ENCODE results near the gene SPATA2L. TPM values are rescaled to one million over a fixed set of nuclear protein-coding genes. Genes with fewer than 3 reads are reported as not detected.

SPATA2L gene
- polyA plus RNA-seq, 1 of the 3 experiments (the other 2 are of a cell fraction) = 8.6 TPM

GRCh38 chr16:89748076-89748475, 46.6 kb upstream of the SPATA2L start:
- Histone ChIP-seq H3K27me3 (ENCODE audit: insufficient read depth) (no peaks in the 10 kb centered on the region), H3F3A (replicated peaks; ENCODE audit: insufficient read depth) (no peaks in the 10 kb centered on the region), H3K4me2 (no peak overlapping the region), H3K9me3 (no peaks in the 10 kb centered on the region), H3K36me3 (replicated peaks in 1 of 2; ENCODE audit: control insufficient read depth in 1 of 2, insufficient read depth in 2 of 2, low read length in 1 of 2) (peaks cover 0 to 10% of the 10 kb centered on the region in 2 experiments), H2AFZ (ENCODE audit: low read depth) (no peak overlapping the region), H3K79me2 (ENCODE audit: insufficient read depth) (peaks cover under 1% of the 10 kb centered on the region; the same call in 1 of the 2 replicates), H4K20me1 (ENCODE audit: insufficient read depth) (no peaks in the 10 kb centered on the region), H3K4me1 (ENCODE audit: control insufficient read depth in 1 of 2, insufficient read depth in 2 of 2, low read depth in 1 of 2, low read length in 1 of 2) (no peaks in the 10 kb centered on the region; a peak in 1 of 4 replicates), H3K27ac (ENCODE audit: low read depth in 2 of 2, low read length in 1 of 2) (no peak overlapping the region), H3K4me3 (ENCODE audit: low read depth in 2 of 2, low read length in 1 of 2) (no peak overlapping the region), H3K9me2 (no peaks in the 10 kb centered on the region), H3K9ac (no peak overlapping the region)
- 91% methylated on average over 9 of the region's 9 CpGs for WGBS (ENCODE audit: low lambda C conversion rate)
- POLR2A ChIA-PET = no interaction called here
- TF ChIP-seq GATA2 (CRISPR knock-in tag; IDR thresholded peaks at IDR 0.05) (no peak), JUND (IDR thresholded peaks at IDR 0.05) (no peak), TEAD4 (IDR thresholded peaks at IDR 0.05; ENCODE audit: borderline replicate concordance, insufficient read depth) (no peak), FOXM1 (IDR thresholded peaks at IDR 0.05; ENCODE audit: low read depth) (no peak), PBX3 (IDR thresholded peaks at IDR 0.05) (no peak), FOSL2 (IDR thresholded peaks at IDR 0.05; ENCODE audit: borderline replicate concordance, low read depth) (no peak), POLR2AphosphoS5 (IDR thresholded peaks at IDR 0.05; ENCODE audit: low read depth, low read length) (no peak), NFIC (IDR thresholded peaks at IDR 0.05; ENCODE audit: borderline replicate concordance) (no peak), SIN3A (IDR thresholded peaks at IDR 0.05; ENCODE audit: borderline replicate concordance, low read depth, low read length) (no peak)
- TF ChIP-seq, protein P1, sequence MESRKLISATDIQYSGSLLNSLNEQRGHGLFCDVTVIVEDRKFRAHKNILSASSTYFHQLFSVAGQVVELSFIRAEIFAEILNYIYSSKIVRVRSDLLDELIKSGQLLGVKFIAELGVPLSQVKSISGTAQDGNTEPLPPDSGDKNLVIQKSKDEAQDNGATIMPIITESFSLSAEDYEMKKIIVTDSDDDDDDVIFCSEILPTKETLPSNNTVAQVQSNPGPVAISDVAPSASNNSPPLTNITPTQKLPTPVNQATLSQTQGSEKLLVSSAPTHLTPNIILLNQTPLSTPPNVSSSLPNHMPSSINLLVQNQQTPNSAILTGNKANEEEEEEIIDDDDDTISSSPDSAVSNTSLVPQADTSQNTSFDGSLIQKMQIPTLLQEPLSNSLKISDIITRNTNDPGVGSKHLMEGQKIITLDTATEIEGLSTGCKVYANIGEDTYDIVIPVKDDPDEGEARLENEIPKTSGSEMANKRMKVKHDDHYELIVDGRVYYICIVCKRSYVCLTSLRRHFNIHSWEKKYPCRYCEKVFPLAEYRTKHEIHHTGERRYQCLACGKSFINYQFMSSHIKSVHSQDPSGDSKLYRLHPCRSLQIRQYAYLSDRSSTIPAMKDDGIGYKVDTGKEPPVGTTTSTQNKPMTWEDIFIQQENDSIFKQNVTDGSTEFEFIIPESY (IDR thresholded peaks at IDR 0.05; ENCODE audit: borderline replicate concordance, low read depth) = no peak
- TF ChIP-seq, protein P2, sequence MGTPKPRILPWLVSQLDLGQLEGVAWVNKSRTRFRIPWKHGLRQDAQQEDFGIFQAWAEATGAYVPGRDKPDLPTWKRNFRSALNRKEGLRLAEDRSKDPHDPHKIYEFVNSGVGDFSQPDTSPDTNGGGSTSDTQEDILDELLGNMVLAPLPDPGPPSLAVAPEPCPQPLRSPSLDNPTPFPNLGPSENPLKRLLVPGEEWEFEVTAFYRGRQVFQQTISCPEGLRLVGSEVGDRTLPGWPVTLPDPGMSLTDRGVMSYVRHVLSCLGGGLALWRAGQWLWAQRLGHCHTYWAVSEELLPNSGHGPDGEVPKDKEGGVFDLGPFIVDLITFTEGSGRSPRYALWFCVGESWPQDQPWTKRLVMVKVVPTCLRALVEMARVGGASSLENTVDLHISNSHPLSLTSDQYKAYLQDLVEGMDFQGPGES (IDR thresholded peaks at IDR 0.05; ENCODE audit: low read depth, low read length) = no peak
- TF ChIP-seq, protein P3, sequence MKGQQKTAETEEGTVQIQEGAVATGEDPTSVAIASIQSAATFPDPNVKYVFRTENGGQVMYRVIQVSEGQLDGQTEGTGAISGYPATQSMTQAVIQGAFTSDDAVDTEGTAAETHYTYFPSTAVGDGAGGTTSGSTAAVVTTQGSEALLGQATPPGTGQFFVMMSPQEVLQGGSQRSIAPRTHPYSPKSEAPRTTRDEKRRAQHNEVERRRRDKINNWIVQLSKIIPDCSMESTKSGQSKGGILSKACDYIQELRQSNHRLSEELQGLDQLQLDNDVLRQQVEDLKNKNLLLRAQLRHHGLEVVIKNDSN (IDR thresholded peaks at IDR 0.05; ENCODE audit: borderline replicate concordance, low read depth) = no peak
- DNase-seq = no peak
- CTCF ChIA-PET = interaction anchor here (1.0 to 14.5 kb wide), 3 partner anchors 44 to 113 kb away, joined by 3 to 162 read pairs (median 4); no protein-coding TSS in a partner anchor

DNA sequence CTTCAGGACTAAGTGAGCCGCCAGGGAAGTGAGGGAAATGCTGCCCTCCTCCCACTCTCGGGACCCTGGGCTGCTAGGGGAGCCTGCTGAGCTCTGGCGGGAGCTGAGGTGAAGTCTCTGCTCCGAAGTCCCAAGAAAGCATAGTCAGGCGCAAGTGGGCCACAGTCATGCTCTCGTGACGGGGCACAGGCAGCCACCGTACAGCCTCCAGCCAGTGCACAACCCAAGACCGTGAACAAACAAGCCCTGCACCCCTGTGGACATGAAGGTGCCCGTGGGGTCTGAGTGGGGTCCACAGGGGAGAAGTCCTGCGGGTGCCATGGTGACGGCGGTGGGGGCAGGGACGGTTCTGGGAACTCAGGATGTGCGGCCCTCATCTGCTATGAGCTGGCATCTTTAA, 44.5 kb upstream of the SPATA2L start:
- CTCF ChIA-PET = interaction anchor here (1.2 to 14.5 kb wide), 2 partner anchors 48 to 115 kb away, joined by 6 to 162 read pairs; no protein-coding TSS in a partner anchor
- no peak for TF ChIP-seq POLR2AphosphoS5 (IDR thresholded peaks at IDR 0.05; ENCODE audit: low read depth, low read length)
- no peak for TF ChIP-seq USF2 (IDR thresholded peaks at IDR 0.05; ENCODE audit: borderline replicate concordance, low read depth, low read length)
- TF ChIP-seq, protein P2 (IDR thresholded peaks at IDR 0.05; ENCODE audit: low read depth, low read length) = no peak
- TF ChIP-seq GATA2 (CRISPR knock-in tag; IDR thresholded peaks at IDR 0.05) = no peak
- TF ChIP-seq FOSL2 (IDR thresholded peaks at IDR 0.05; ENCODE audit: borderline replicate concordance, low read depth) = no peak
- TF ChIP-seq EP300 (IDR thresholded peaks at IDR 0.05; ENCODE audit: borderline replicate concordance in 1 of 2, low read depth in 1 of 2, low read length in 1 of 2) = no peak
- TF ChIP-seq EZH2phosphoT487 (IDR thresholded peaks at IDR 0.05; ENCODE audit: borderline replicate concordance, low read depth) = no peak

More for the DNA sequence above, 44.5 kb upstream of the SPATA2L start:
- no peak overlapping the region for H2AFZ ChIP-seq (ENCODE audit: low read depth)
- H3K79me2 ChIP-seq (ENCODE audit: insufficient read depth) = no peaks in the 10 kb centered on the region
- no peaks in the 10 kb centered on the region for H3K27me3 ChIP-seq (ENCODE audit: insufficient read depth)
- no peak overlapping the region for H3K27ac ChIP-seq (ENCODE audit: low read depth in 2 of 2, low read length in 1 of 2)
- H3K4me1 ChIP-seq (ENCODE audit: control insufficient read depth in 1 of 2, insufficient read depth in 2 of 2, low read depth in 1 of 2, low read length in 1 of 2) = no peaks in the 10 kb centered on the region; a peak in 1 of 4 replicates
- peaks cover 0 to 15% of the 10 kb centered on the region in 2 experiments for H3K36me3 ChIP-seq (replicated peaks in 1 of 2; ENCODE audit: control insufficient read depth in 1 of 2, insufficient read depth in 2 of 2, low read length in 1 of 2)
- 86% methylated on average over 9 of the region's 15 CpGs for WGBS (ENCODE audit: low lambda C conversion rate)
- H3K4me3 ChIP-seq (ENCODE audit: low read depth in 2 of 2, low read length in 1 of 2) = no peak overlapping the region
- H4K20me1 ChIP-seq (ENCODE audit: insufficient read depth) = no peaks in the 10 kb centered on the region
- POLR2A ChIA-PET = interaction anchor here (0.6 to 0.9 kb wide), 2 partner anchors 9 to 49 kb away, joined by 3 read pairs; no protein-coding TSS in a partner anchor
- H3K9me3 ChIP-seq = no peaks in the 10 kb centered on the region
- no peak for DNase-seq
- H3F3A ChIP-seq (replicated peaks; ENCODE audit: insufficient read depth) = peaks cover 4% of the 10 kb centered on the region
- H3K9me2 ChIP-seq = no peaks in the 10 kb centered on the region
- H3K9ac ChIP-seq = no peak overlapping the region
- H3K4me2 ChIP-seq = no peak overlapping the region

Data from SK-N-SH (cell line).